HG03575 (cell line): Measurements from ENCODE around the gene PGA3.
"Not testable (repeated sequence)": the region's sequence is repeated elsewhere in the genome, so short reads cannot be mapped to it uniquely, and the experiment has no call there.

Experiments used
- ATAC-seq: cut with Tn5 transposase; IDR thresholded peaks from one replicate; pipeline ENCODE4 v1.9.1; 2021; ENCODE audit not compliant: unreplicated experiment, insufficient number of reproducible peaks, low FRiP score; ENCODE audit errors: extremely low read depth

The PGA3 gene

GRCh38 chr11:61237130-61237529, 33.8 kb downstream of the PGA3 start:
- not testable (repeated sequence) for ATAC-seq

- ATAC-seq = not testable (repeated sequence)
These were observed 37.0 kb downstream of the PGA3 start for GRCh38 chr11:61240288-61240687.

GRCh38 chr11:61240875-61241274, 37.6 kb downstream of the PGA3 start, which contains the start of gene PGA5:
PGA5 (plus strand) TSS chr11:61241175; CDS start chr11:61241227, 52 bp downstream.
- not testable (repeated sequence) for ATAC-seq

- ATAC-seq = not testable (repeated sequence)
These were observed 38.2 kb downstream of the PGA3 start for GRCh38 chr11:61241526-61241925.

GRCh38 chr11:61245284-61245964, 42.1 kb downstream of the PGA3 start:
- ATAC-seq = not testable (repeated sequence)

GRCh38 chr11:61248071-61248470, 44.8 kb downstream of the PGA3 start:
- not testable (repeated sequence) for ATAC-seq

GRCh38 chr11:61249201-61249600, 45.9 kb downstream of the PGA3 start:
- not testable (repeated sequence) for ATAC-seq

- not testable (repeated sequence) for ATAC-seq
These were observed 47.8 kb downstream of the PGA3 start for GRCh38 chr11:61250796-61251765.

- not testable (repeated sequence) for ATAC-seq
These were observed 49.0 kb downstream of the PGA3 start for GRCh38 chr11:61252332-61252731.

GRCh38 chr11:61254403-61255025, 51.2 kb downstream of the PGA3 start:
- no peak for ATAC-seq

- ATAC-seq = no peak
These were observed 53.6 kb downstream of the PGA3 start for GRCh38 chr11:61256710-61257482.

GRCh38 chr11:61258546-61258945, 55.2 kb downstream of the PGA3 start:
- no peak for ATAC-seq

GRCh38 chr11:61259363-61259762, 56.0 kb downstream of the PGA3 start:
- no peak for ATAC-seq
